KMS-11 (cell line): ENCODE results near the gene ALOXE3.

Experiments used
- H2AFZ ChIP-seq: fragments of 200-600 bp; sonication (generic); 2 replicates; pipeline ENCODE4 v1.6.1; 2016; ENCODE audit warnings: antibody characterized with exemption, mixed run types, low read depth
- H3K27ac ChIP-seq: fragments of 200-600 bp; sonication (generic); 2 replicates; pipeline ENCODE4 v1.6.1; 2016; ENCODE audit warnings: mild to moderate bottlenecking, mixed run types
- H3K27me3 ChIP-seq: fragments of 200-600 bp; sonication (generic); 2 replicates; pipeline ENCODE4 v1.6.1; 2017; ENCODE audit warnings: mild to moderate bottlenecking, low read depth, mixed run types, moderate library complexity; ENCODE audit not compliant: insufficient read depth
- H3K36me3 ChIP-seq: fragments of 200-600 bp; sonication (generic); 2 replicates; pipeline ENCODE4 v1.6.1; 2017; ENCODE audit warnings: mild to moderate bottlenecking, mixed run types; ENCODE audit not compliant: insufficient read depth
- H3K4me1 ChIP-seq: fragments of 200-600 bp; sonication (generic); 2 replicates; pipeline ENCODE4 v1.6.1; 2016; ENCODE audit warnings: mild to moderate bottlenecking, low read depth, mixed run types; ENCODE audit not compliant: poor library complexity, severe bottlenecking
- H3K4me2 ChIP-seq: fragments of 200-600 bp; sonication (generic); 2 replicates; pipeline ENCODE4 v1.7.0; 2016; ENCODE audit warnings: mild to moderate bottlenecking, mixed run types
- H3K4me3 ChIP-seq: fragments of 200-600 bp; sonication (generic); IDR thresholded peaks from 2 replicates; pipeline ENCODE4 v1.6.1; 2017; ENCODE audit warnings: low read depth, low read length, mixed read lengths; ENCODE audit not compliant: insufficient read depth
- H3K79me2 ChIP-seq: fragments of 200-600 bp; sonication (generic); 2 replicates; pipeline ENCODE4 v1.6.1; 2016; ENCODE audit warnings: low read depth, mixed run types; ENCODE audit not compliant: insufficient read depth
- H3K9ac ChIP-seq: fragments of 200-600 bp; sonication (generic); 2 replicates; pipeline ENCODE4 v1.6.1; 2016; ENCODE audit warnings: mild to moderate bottlenecking, mixed run types
- H4K20me1 ChIP-seq: fragments of 200-600 bp; sonication (generic); 2 replicates; pipeline ENCODE4 v1.6.1; 2016; ENCODE audit warnings: mild to moderate bottlenecking, mixed run types; ENCODE audit not compliant: insufficient read depth
- TF ChIP-seq, protein P1 (sequence below): fragments of 200-600 bp; sonication (generic); conservative IDR thresholded peaks from 2 replicates; pipeline ENCODE4 v1.6.1; 2017; ENCODE audit warnings: low read depth, mild to moderate bottlenecking, antibody characterized with exemption, low read length, moderate library complexity, mixed read lengths

The ALOXE3 gene

DNA sequence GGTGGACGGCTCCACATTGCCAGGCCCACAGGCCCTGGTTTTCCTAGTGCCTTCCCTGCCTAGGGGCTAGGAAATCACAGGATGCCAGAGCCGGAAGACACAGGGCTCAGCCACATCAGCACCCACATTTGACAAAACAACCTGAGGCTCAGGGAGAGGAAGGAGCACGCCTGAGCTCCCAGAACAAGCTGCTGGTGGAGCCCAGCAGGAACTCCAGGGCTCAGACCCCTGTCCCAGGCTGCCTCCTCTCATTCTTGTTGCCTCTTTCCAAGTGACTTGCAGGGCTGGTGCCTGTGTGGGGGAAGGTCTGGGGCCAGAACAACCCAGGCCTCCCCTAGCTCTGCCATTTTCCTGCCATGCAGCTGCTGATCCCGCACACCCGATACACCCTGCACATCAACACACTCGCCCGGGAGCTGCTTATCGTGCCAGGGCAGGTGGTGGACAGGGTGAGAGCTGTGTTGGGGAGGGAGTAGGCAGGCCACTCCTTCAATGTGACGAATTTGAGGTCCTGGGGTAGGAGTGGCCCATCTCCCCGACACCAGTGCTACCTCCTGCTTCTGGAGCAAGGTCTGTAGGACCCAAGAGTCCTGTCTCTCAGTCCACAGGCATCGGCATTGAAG, 71.9 kb downstream of the ALOXE3 start:
- H3K27me3 ChIP-seq, result no peaks in the 10 kb centered on the region
- TF ChIP-seq, protein P1, sequence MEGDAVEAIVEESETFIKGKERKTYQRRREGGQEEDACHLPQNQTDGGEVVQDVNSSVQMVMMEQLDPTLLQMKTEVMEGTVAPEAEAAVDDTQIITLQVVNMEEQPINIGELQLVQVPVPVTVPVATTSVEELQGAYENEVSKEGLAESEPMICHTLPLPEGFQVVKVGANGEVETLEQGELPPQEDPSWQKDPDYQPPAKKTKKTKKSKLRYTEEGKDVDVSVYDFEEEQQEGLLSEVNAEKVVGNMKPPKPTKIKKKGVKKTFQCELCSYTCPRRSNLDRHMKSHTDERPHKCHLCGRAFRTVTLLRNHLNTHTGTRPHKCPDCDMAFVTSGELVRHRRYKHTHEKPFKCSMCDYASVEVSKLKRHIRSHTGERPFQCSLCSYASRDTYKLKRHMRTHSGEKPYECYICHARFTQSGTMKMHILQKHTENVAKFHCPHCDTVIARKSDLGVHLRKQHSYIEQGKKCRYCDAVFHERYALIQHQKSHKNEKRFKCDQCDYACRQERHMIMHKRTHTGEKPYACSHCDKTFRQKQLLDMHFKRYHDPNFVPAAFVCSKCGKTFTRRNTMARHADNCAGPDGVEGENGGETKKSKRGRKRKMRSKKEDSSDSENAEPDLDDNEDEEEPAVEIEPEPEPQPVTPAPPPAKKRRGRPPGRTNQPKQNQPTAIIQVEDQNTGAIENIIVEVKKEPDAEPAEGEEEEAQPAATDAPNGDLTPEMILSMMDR, result no peak

More for the DNA sequence above, 71.9 kb downstream of the ALOXE3 start:
- no peak overlapping the region for H3K4me2 ChIP-seq
- no peak overlapping the region for H3K27ac ChIP-seq
- H3K9ac ChIP-seq, result no peak overlapping the region
- H3K4me3 ChIP-seq, result no peak overlapping the region
- H4K20me1 ChIP-seq, result no peaks in the 10 kb centered on the region
- no peaks in the 10 kb centered on the region for H3K79me2 ChIP-seq
- no peaks in the 10 kb centered on the region for H3K36me3 ChIP-seq
- H3K4me1 ChIP-seq, result no peaks in the 10 kb centered on the region
- H2AFZ ChIP-seq, result no peak overlapping the region
